Measurements from ENCODE around the gene WHRN.

- TF ChIP-seq EZH2 (IDR thresholded peaks at IDR 0.05) = no peak
- TF ChIP-seq POLR2AphosphoS5 (IDR thresholded peaks at IDR 0.05; ENCODE audit: borderline replicate concordance, low read depth, low read length) = no peak
- TF ChIP-seq FOXP2 (optimal IDR thresholded peaks at IDR 0.05; ENCODE audit: control extremely low read depth, extremely low read length, insufficient read depth) = no peak
Observed at GRCh38 chr9:114367772-114368569, 137.3 kb downstream of the WHRN start.

Measured in SK-N-MC (cell line).